Embryonic facial prominence (tissue), 1 donor: ENCODE measurements around the gene SRXN1.

Experiments used
- DNase-seq: peaks from one replicate; pipeline ENCODE4 v3.0.0-alpha.2; 2016; ENCODE audit errors: extremely low spot score

SRXN1 gene

GRCh38 chr20:607476-607875, 45.5 kb downstream of the SRXN1 start:
- DNase-seq: no peak

- DNase-seq: no peak
These were observed 47.8 kb downstream of the SRXN1 start for GRCh38 chr20:605237-605636.

- DNase-seq: no peak
These were observed 49.8 kb downstream of the SRXN1 start for GRCh38 chr20:603116-603640.

- DNase-seq: no peak
These were observed 50.7 kb downstream of the SRXN1 start for GRCh38 chr20:602111-602970.

GRCh38 chr20:600736-601135, 52.3 kb downstream of the SRXN1 start:
- DNase-seq: no peak

GRCh38 chr20:600141-600540, 52.9 kb downstream of the SRXN1 start:
- DNase-seq: no peak

- DNase-seq: no peak
These were observed 54.7 kb downstream of the SRXN1 start for GRCh38 chr20:598133-598850.

- no peak for DNase-seq
These were observed 55.4 kb downstream of the SRXN1 start for GRCh38 chr20:597560-597959.
